Heart right ventricle (tissue), 16 donors: ENCODE data around the gene SLC28A3. TPM values are rescaled to one million over a fixed set of nuclear protein-coding genes. Genes with fewer than 3 reads are reported as not detected.

Source experiments
- ATAC-seq, 8 donors: fragments of 200-7000 bp; cut with Tn5 transposase; one replicate each; pipeline ENCODE4 v1.9.1; 2020; ENCODE audit warnings: mild to moderate bottlenecking in 8 of 8, moderate library complexity in 8 of 8, moderate number of reproducible peaks in 1 of 8
- DNase-seq, 2 donors: peaks; one replicate each; pipeline ENCODE4 v3.0.0-alpha.2; 2020
- H3K27ac ChIP-seq, 10 donors: fragments of 200-600 bp; sonication (generic) in 2 of 10; one replicate each; pipeline versions ENCODE4 v1.5.0 to v1.8.0; 2020 to 2022; ENCODE audit warnings: mild to moderate bottlenecking in 3 of 10
- H3K27me3 ChIP-seq, 7 donors: fragments of 200-600 bp; one replicate each; pipeline ENCODE4 v1.8.0; 2021 to 2022; ENCODE audit warnings: mild to moderate bottlenecking in 2 of 7
- H3K36me3 ChIP-seq, 9 donors: fragments of 200-600 bp; sonication (generic) in 1 of 9; one replicate each; pipeline versions ENCODE4 v1.5.0 to v1.8.0; 2020 to 2022; ENCODE audit warnings: mild to moderate bottlenecking in 2 of 9
- H3K4me1 ChIP-seq, 9 donors: fragments of 200-600 bp; sonication (generic) in 1 of 9; one replicate each; pipeline versions ENCODE4 v1.5.0 to v1.8.0; 2020 to 2022; ENCODE audit warnings: mild to moderate bottlenecking in 4 of 9
- H3K4me3 ChIP-seq, 10 donors: fragments of 200-600 bp; sonication (generic) in 2 of 10; one replicate each; pipeline versions ENCODE4 v1.5.0 to v1.8.0; 2020 to 2022; ENCODE audit warnings: mild to moderate bottlenecking in 7 of 10, moderate library complexity in 2 of 10
- H3K9me3 ChIP-seq, 11 donors: fragments of 200-600 bp in 10 of 11; sonication (generic) in 2 of 11; one replicate each; pipeline versions ENCODE4 v1.5.0 to v1.8.0; 2013 to 2022; ENCODE audit warnings: mild to moderate bottlenecking in 2 of 11, control low read depth in 1 of 11, moderate library complexity in 1 of 11
- CTCF ChIP-seq, 9 donors: fragments of 200-600 bp; sonication (generic) in 2 of 9; IDR thresholded peaks; one replicate each; pipeline versions ENCODE4 v1.5.0 to v1.8.0; 2021 to 2022; ENCODE audit warnings: antibody characterized with exemption in 9 of 9, mild to moderate bottlenecking in 5 of 9, moderate library complexity in 1 of 9
- WGBS, 2 donors: extraction: QIAGEN DNeasy Blood & Tissue Kit; methylation state at CpG; one replicate each; pipeline ENCODE4 v1.1.7; 2013; ENCODE audit warnings: inconsistent platforms in 1 of 2; 5-methylcytosine and 5-hydroxymethylcytosine counted together
- intact Hi-C, 10 donors: fragments of 100-400 bp; cut with DNase I; formaldehyde crosslinking; loops; one replicate each; pipeline versions ENCODE4 v1.11.1 to v1.14.2; 2022
- polyA plus RNA-seq, 2 donors: library from polyadenylated mRNA; stranded (reverse); fragments of 200-250 nt; gene quantifications; one replicate each; pipeline ENCODE4 v1.2.3, GENCODE V29; 2013
- total RNA-seq, 10 donors: library from RNA; stranded (reverse); fragmentation: NEBNext Ultra II Directional in 3 of 10; extraction: Animal tissue kit (Norgen Biotek cat#: 25700) in 3 of 10; gene quantifications; one replicate each; pipeline versions ENCODE4 v1.2.1 to v1.2.4, GENCODE V29; 2021 to 2023
- donor health status: Arrhythmogenic right ventricular cardiomyopathy.
- donor health status: ischemic (EF 13 %, LVEDD 7.1; RV severe dilation, severe dysfunction).
- donor health status: healthy with polysubstance abuse.
- donor health status: DM: no; HTN: yes; CAD: no.
- donor health status: DM: no; HTN: no; CAD: no.
- donor health status: ischemic (EF 25% LVEDD 6.9; RV normal size, moderate dysfunction).
- donor health status: ischemic (EF 25% LVEDD 5.7; RV mildly dilated, moderate dysfunction).
- donor health status: healthy.
- donor health status: DM: yes; HTN: yes; CAD: no.
- donor health status: Ischemic cardiomyopathy.
- donor health status: ischemic (EF 35%, LVEDD 5.7; RV mildly dilated, moderate dysfunction).
- donor health status: nonischemic (EF 11% LVEDD 7.7; RV severe dilation, severe dysfunction).
- donor health status: DM: yes; HTN: yes; CAD: no.
- donor health status: PGD.
- donor health status: ischemic (EF 29% LVEDD 5.4; RV normal size, mild dysfunction).
- donor health status: nonischemic (EF 23%, LVEDD 6.1; RV moderate dilation, normal function).

The SLC28A3 gene
- total and polyA plus RNA-seq, 12 donors, result 0.01 to 0.65 (median 0.18) TPM; not detected in 1

GRCh38 chr9:84266087-84266561 lies 74.4 kb downstream of the SLC28A3 start:
- TF ChIP-seq CTCF (IDR thresholded peaks at IDR 0.05), result no peak
- ATAC-seq, result no peak
- no peaks in the 10 kb centered on the region for H3K9me3 ChIP-seq
- peaks cover 0 to 5% (median 0%) of the 10 kb centered on the region in 9 donors for H3K4me1 ChIP-seq
- WGBS, 2 donors, result 59 to 60% methylated on average over 5 of the region's 5 CpGs
- H3K36me3 ChIP-seq, result no peaks in the 10 kb centered on the region
- no peak for DNase-seq
- no peak overlapping the region for H3K27ac ChIP-seq
- no peak overlapping the region for H3K4me3 ChIP-seq
- intact Hi-C loops, result no loop called here
- H3K27me3 ChIP-seq, result peaks cover 0 to 10% (median 0%) of the 10 kb centered on the region in 7 donors

DNA sequence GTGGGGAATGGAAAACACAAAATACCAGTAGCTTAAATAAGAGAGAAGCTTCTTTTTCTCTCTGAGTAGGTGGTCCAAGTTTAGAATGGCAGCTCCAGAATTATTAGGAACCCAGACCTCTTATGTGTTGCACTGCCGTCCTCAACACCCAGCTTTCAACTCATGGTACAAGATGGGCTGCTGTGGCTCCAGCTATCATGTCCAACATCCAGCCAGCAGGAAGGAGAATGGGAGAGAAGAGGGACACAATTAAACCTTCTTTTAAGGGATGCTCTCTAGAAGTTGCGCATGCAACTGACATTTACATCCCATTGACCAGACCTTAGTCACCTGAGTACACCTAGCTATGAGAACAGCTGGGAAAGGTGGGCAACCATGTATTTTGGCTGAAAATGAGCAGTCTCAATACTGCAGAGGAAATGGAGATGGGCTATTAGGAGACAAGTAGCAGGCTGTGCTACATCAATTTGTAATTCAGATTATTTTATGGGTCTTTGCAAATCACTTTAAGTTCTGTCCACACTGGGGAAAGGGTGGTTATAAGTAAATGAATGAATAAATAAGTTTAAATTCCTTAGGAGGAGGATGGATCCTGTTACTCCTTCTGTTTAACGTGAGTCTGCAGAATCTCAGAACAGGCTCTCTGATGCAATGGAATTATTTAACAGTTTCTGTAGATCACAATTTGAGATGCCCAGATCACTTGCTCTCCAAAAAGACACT lies 76.1 kb downstream of the SLC28A3 start:
- WGBS, 2 donors, result 70 to 86% methylated on average over 3 of the region's 3 CpGs
- intact Hi-C loops, result loop anchor here in 6 of 10 donors (5.0 kb wide), 4 partner anchors 48 to 327 kb away; a partner anchor contains a TSS
- no peak for DNase-seq

GRCh38 chr9:84261070-84261746 lies 79.3 kb downstream of the SLC28A3 start:
- Histone ChIP-seq H3K9me3 (no peaks in the 10 kb centered on the region), H3K4me3 (peak overlapping the region in 6 of 10 donors; percentile 25 to 42 (median 36)), H3K4me1 (peaks cover 0 to 8% (median 0%) of the 10 kb centered on the region in 9 donors), H3K27ac (no peak overlapping the region), H3K27me3 (peaks cover 0 to 10% (median 0%) of the 10 kb centered on the region in 7 donors), H3K36me3 (no peaks in the 10 kb centered on the region)
- intact Hi-C loops, result loop anchor here (1.0 to 5.0 kb wide), 7 partner anchors 51 to 324 kb away; a partner anchor contains a TSS
- DNase-seq (peak; percentile 82 to 83), ATAC-seq (peak; percentile 91 to 99 (median 96))
- TF ChIP-seq CTCF (IDR thresholded peaks at IDR 0.05), result peak; percentile 68 to 97 (median 94)
- 32% methylated on average over 13 of the region's 13 CpGs for WGBS, 2 donors

More for the DNA sequence above, 76.1 kb downstream of the SLC28A3 start:
- Histone ChIP-seq H3K27me3 (peaks cover 0 to 10% (median 0%) of the 10 kb centered on the region in 7 donors), H3K36me3 (no peaks in the 10 kb centered on the region), H3K27ac (no peak overlapping the region), H3K9me3 (no peaks in the 10 kb centered on the region), H3K4me3 (no peak overlapping the region), H3K4me1 (peaks cover 0 to 8% (median 0%) of the 10 kb centered on the region in 9 donors)
- TF ChIP-seq CTCF (IDR thresholded peaks at IDR 0.05), result no peak
- ATAC-seq, result no peak

DNA sequence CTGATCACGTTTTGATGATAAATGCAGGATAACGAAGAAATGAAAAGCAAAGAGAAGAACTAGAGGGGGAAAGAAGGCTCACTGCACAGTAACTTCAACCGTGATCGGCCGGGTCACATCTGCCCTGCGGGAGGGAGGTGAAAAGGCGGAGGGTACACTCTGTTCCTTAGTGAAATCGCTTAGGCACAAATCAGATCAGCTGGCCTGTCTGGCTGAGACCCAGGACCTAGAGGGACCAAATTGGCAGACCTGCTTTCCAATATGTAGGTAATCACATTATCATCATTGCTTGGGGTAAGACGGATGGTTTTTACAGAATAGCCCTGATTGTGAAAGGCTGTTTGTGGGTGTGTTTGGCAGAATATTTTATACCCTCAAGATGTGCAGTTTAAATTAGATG lies 82.2 kb downstream of the SLC28A3 start:
- WGBS, 2 donors, result 75 to 78% methylated on average over 9 of the region's 9 CpGs
- no peaks in the 10 kb centered on the region for H3K36me3 ChIP-seq
- intact Hi-C loops, result loop anchor here in 2 of 10 donors (2.0 to 10.0 kb wide), 2 partner anchors 84 to 320 kb away; no protein-coding TSS in a partner anchor
- TF ChIP-seq CTCF (IDR thresholded peaks at IDR 0.05), result no peak
- H3K4me3 ChIP-seq, result no peak overlapping the region
- H3K27ac ChIP-seq, result no peak overlapping the region
- ATAC-seq, result no peak
- peaks cover 0 to 8% (median 0%) of the 10 kb centered on the region in 7 donors for H3K27me3 ChIP-seq
- DNase-seq, result no peak
- H3K4me1 ChIP-seq, result peaks cover 0 to 12% (median 0%) of the 10 kb centered on the region in 9 donors
- no peaks in the 10 kb centered on the region for H3K9me3 ChIP-seq
